SU-DHL-6 (cell line): ENCODE results near the gene RAP2B.

Experiments used
- EZH2phosphoT487 ChIP-seq: fragments of 200-600 bp; sonication (generic), shearing (Covaris generic); conservative IDR thresholded peaks from 2 replicates; pipeline ENCODE4 v1.6.1; 2018; ENCODE audit warnings: mild to moderate bottlenecking, antibody characterized with exemption, low read length, moderate library complexity, mixed read lengths
- TF ChIP-seq, protein P1 (sequence below): fragments of 200-600 bp; sonication (generic); IDR thresholded peaks from one replicate; pipeline ENCODE4 v1.5.1; 2017; ENCODE audit warnings: antibody characterized with exemption, mild to moderate bottlenecking, low read length, moderate library complexity; ENCODE audit not compliant: insufficient read depth, poor library complexity, severe bottlenecking

DNA sequence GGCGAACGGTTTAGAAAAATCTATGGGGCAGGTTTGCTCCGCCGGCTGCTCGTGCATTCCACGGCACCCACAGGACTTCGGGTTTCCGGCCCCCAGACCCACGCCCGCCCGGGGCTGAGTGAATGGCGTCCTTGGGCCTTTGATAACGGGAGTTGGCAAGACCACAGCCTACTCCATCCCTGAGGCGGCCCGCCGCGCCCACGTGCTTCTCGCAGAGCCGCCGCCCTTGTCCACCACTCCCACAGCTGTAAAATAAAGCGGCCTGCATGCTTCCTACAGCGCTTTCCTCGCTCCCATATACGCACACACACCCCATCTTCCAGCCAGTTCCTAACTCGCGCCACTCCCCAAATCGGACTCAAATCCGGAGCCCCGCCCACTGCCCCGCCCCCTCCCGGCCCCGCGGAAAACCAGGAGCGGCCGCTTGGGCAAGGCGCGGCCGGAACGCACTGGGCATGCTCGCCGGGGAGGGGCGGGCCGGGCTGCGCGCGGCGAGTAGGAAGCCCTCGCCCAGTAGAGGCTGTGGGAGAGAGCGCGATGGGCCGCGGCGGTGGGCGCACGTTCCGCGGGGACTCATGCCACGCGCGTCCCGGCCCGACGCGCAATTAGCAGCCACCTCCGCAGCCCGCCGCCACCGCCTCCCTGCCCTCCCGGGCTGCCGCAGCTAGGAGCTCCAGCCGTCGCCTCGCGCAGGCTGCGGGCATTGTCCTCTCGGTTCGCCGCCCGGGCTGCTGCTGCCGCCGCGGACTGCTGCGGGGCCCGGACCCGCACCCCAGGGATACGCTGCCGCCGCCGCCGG is at the start of gene RAP2B:
- TF ChIP-seq, protein P1, sequence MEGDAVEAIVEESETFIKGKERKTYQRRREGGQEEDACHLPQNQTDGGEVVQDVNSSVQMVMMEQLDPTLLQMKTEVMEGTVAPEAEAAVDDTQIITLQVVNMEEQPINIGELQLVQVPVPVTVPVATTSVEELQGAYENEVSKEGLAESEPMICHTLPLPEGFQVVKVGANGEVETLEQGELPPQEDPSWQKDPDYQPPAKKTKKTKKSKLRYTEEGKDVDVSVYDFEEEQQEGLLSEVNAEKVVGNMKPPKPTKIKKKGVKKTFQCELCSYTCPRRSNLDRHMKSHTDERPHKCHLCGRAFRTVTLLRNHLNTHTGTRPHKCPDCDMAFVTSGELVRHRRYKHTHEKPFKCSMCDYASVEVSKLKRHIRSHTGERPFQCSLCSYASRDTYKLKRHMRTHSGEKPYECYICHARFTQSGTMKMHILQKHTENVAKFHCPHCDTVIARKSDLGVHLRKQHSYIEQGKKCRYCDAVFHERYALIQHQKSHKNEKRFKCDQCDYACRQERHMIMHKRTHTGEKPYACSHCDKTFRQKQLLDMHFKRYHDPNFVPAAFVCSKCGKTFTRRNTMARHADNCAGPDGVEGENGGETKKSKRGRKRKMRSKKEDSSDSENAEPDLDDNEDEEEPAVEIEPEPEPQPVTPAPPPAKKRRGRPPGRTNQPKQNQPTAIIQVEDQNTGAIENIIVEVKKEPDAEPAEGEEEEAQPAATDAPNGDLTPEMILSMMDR: no peak
- TF ChIP-seq EZH2phosphoT487: no peak
